Neural cell (in vitro differentiated cells): Measurements from ENCODE around the gene KLHL42.

Source experiments
- EP300 ChIP-seq: fragments of 450-650 bp; conservative IDR thresholded peaks from 2 replicates; pipeline ENCODE4 v1.6.1; 2014; ENCODE audit warnings: antibody characterized with exemption, mild to moderate bottlenecking, moderate library complexity; ENCODE audit not compliant: poor library complexity, severe bottlenecking
- TF ChIP-seq, protein P1 (sequence below): fragments of 450-650 bp; IDR thresholded peaks from 2 replicates; pipeline ENCODE4 v1.5.1; 2014; ENCODE audit warnings: antibody characterized with exemption, mild to moderate bottlenecking, moderate library complexity; ENCODE audit not compliant: poor library complexity, severe bottlenecking

DNA sequence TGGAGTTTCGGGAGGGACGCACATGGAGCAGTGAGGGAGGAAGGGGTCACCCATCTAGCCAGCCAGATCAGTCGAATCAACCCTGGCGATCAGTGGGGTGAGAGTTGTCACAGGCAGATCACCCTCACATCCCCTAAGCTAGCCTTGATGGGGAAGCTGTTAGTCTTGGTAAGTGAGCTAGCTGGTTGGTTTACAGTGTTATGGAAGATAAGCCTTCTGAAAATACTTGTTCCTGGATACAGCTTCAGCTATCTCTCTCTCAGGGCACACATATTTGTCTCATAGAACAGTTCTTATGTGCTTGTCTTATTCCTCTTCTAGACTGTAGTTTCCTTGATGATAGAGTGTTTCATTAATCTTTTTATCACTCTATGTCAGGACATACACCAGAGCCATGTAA is 26.2 kb downstream of the KLHL42 start:
- TF ChIP-seq, protein P1, sequence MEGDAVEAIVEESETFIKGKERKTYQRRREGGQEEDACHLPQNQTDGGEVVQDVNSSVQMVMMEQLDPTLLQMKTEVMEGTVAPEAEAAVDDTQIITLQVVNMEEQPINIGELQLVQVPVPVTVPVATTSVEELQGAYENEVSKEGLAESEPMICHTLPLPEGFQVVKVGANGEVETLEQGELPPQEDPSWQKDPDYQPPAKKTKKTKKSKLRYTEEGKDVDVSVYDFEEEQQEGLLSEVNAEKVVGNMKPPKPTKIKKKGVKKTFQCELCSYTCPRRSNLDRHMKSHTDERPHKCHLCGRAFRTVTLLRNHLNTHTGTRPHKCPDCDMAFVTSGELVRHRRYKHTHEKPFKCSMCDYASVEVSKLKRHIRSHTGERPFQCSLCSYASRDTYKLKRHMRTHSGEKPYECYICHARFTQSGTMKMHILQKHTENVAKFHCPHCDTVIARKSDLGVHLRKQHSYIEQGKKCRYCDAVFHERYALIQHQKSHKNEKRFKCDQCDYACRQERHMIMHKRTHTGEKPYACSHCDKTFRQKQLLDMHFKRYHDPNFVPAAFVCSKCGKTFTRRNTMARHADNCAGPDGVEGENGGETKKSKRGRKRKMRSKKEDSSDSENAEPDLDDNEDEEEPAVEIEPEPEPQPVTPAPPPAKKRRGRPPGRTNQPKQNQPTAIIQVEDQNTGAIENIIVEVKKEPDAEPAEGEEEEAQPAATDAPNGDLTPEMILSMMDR = no peak
- no peak for TF ChIP-seq EP300
